ENCODE data around the gene NLN. TPM values are rescaled to one million over a fixed set of nuclear protein-coding genes. Genes with fewer than 3 reads are reported as not detected.

Gene NLN
- total and polyA plus RNA-seq, 2 of the 13 experiments (the other 11 are each of a cell fraction or from before 2014, with no cell fraction given), result 11.9 to 36.7 TPM

DNA sequence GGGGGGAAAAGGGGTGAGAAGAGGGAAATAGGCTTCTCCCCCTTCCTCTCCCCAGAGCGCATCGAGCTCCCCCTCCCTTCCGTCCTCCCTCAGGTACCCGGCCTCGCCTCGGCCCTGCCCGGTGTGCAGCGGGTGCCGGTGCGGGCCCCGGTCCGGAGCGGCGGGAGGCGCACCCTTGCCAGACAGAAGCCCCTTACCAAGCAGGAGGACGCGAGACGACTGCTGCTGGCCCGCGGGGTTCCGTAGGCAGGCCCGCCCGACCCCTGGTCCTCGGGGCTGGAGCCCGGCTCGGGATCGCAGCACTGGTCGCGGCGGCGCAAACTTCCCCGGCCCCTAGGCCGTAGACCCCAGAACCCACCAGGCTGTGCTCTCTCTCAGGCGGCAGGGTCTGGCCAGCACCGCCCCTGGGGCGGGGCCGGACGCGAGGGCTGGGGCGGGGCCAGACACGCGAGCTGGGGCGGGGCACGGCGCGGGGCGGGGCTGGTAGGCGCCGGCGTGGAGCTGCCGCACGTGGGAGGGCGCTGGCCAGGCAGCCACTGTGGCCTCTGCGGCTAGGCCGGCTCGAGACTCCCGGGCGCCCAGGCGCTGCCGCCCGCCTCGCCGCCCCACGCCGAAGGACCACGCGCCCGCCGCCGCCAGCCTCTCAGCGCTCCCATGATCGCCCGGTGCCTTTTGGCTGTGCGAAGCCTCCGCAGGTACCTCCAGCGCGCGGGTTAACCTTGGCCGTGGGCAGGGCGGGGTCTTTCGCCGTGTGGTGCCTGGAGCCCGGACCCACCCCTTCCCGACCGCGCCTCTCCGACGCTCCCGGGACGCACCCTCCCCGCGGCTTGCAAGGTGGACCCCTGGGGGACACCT lies at the start of gene NLN, which contains the start of gene SGTB (continued):
- TF ChIP-seq, protein P1, sequence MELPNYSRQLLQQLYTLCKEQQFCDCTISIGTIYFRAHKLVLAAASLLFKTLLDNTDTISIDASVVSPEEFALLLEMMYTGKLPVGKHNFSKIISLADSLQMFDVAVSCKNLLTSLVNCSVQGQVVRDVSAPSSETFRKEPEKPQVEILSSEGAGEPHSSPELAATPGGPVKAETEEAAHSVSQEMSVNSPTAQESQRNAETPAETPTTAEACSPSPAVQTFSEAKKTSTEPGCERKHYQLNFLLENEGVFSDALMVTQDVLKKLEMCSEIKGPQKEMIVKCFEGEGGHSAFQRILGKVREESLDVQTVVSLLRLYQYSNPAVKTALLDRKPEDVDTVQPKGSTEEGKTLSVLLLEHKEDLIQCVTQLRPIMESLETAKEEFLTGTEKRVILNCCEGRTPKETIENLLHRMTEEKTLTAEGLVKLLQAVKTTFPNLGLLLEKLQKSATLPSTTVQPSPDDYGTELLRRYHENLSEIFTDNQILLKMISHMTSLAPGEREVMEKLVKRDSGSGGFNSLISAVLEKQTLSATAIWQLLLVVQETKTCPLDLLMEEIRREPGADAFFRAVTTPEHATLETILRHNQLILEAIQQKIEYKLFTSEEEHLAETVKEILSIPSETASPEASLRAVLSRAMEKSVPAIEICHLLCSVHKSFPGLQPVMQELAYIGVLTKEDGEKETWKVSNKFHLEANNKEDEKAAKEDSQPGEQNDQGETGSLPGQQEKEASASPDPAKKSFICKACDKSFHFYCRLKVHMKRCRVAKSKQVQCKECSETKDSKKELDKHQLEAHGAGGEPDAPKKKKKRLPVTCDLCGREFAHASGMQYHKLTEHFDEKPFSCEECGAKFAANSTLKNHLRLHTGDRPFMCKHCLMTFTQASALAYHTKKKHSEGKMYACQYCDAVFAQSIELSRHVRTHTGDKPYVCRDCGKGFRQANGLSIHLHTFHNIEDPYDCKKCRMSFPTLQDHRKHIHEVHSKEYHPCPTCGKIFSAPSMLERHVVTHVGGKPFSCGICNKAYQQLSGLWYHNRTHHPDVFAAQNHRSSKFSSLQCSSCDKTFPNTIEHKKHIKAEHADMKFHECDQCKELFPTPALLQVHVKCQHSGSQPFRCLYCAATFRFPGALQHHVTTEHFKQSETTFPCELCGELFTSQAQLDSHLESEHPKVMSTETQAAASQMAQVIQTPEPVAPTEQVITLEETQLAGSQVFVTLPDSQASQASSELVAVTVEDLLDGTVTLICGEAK (IDR thresholded peaks at IDR 0.05), result no peak
- TF ChIP-seq, protein P1 (CRISPR knock-in tag; IDR thresholded peaks at IDR 0.05), result peak; percentile 59; the same call in 1 of the 2 replicates
- no peak for TF ChIP-seq NCOA2 (CRISPR knock-in tag; IDR thresholded peaks at IDR 0.05)
- TF ChIP-seq ZNF557 (CRISPR knock-in tag; IDR thresholded peaks at IDR 0.05), result no peak; the same call in 1 of the 2 replicates
- peak; percentile 57; the same call in 1 of the 2 replicates for TF ChIP-seq ZBTB8A (CRISPR knock-in tag; IDR thresholded peaks at IDR 0.05; ENCODE audit: borderline replicate concordance, low read depth)
- TF ChIP-seq ZNF549 (CRISPR knock-in tag; IDR thresholded peaks at IDR 0.05), result no peak
- TF ChIP-seq SATB2 (CRISPR knock-in tag; IDR thresholded peaks at IDR 0.05), result 0 out of 2 replicates have a peak, but pooled peaks have one; percentile 69
- TF ChIP-seq ZNF326 (CRISPR knock-in tag; IDR thresholded peaks at IDR 0.05; ENCODE audit: borderline replicate concordance), result no peak
- TF ChIP-seq KMT2A (CRISPR knock-in tag; IDR thresholded peaks at IDR 0.05), result no peak; the same call in none of the 2 replicates
- 0 out of 2 replicates have a peak, but pooled peaks have one; percentile 40 for TF ChIP-seq ZNF33A (CRISPR knock-in tag; IDR thresholded peaks at IDR 0.05; ENCODE audit: borderline replicate concordance)
- no peak for TF ChIP-seq XBP1 (CRISPR knock-in tag; IDR thresholded peaks at IDR 0.05)
- TF ChIP-seq PRMT3 (CRISPR knock-in tag; IDR thresholded peaks at IDR 0.05; ENCODE audit: borderline replicate concordance, low read depth), result 0 out of 2 replicates have a peak, but pooled peaks have one; percentile 46
- TF ChIP-seq POGZ (CRISPR knock-in tag; IDR thresholded peaks at IDR 0.05), result peak; percentile 8; the same call in 1 of the 2 replicates
- TF ChIP-seq ZNF772 (CRISPR knock-in tag; IDR thresholded peaks at IDR 0.05), result 0 out of 2 replicates have a peak, but pooled peaks have one; percentile 19
- no peak for TF ChIP-seq ZNF292 (CRISPR knock-in tag; IDR thresholded peaks at IDR 0.05; ENCODE audit: borderline replicate concordance, low read depth)
- TF ChIP-seq HMGA1 (CRISPR knock-in tag; conservative IDR thresholded peaks at IDR 0.05), result no peak
- TF ChIP-seq MAFF (IDR thresholded peaks at IDR 0.05; ENCODE audit: low read depth, low read length), result no peak
- TF ChIP-seq, protein P2, sequence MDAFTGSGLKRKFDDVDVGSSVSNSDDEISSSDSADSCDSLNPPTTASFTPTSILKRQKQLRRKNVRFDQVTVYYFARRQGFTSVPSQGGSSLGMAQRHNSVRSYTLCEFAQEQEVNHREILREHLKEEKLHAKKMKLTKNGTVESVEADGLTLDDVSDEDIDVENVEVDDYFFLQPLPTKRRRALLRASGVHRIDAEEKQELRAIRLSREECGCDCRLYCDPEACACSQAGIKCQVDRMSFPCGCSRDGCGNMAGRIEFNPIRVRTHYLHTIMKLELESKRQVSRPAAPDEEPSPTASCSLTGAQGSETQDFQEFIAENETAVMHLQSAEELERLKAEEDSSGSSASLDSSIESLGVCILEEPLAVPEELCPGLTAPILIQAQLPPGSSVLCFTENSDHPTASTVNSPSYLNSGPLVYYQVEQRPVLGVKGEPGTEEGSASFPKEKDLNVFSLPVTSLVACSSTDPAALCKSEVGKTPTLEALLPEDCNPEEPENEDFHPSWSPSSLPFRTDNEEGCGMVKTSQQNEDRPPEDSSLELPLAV (CRISPR knock-in tag; conservative IDR thresholded peaks at IDR 0.05; ENCODE audit: low read depth), result no peak

All from HepG2 (cell line).